NCI-H2196 treated with DMSO at 0.1 percent for 48 hours (cell line): ENCODE results near the gene MEOX2.

Experiments
- DNase-seq: peaks from one replicate; lab custom pipeline; 2025; ENCODE audit not compliant: unreplicated experiment; lab: John Stamatoyannopoulos, UW

MEOX2 gene

GRCh38 chr7:15566476-15566875, 120.0 kb downstream of the MEOX2 start:
- no peak for DNase-seq

- DNase-seq = no peak
Observed at GRCh38 chr7:15561835-15562234, 124.6 kb downstream of the MEOX2 start, which contains the start of gene AGMO. Gene AGMO (minus strand): TSS chr7:15562015.
